Activated CD4-positive, alpha-beta memory T cell treated with anti-CD3 and anti-CD28 coated beads for 36 hours (primary cell): ENCODE measurements around the gene ARHGEF18. TPM values are rescaled to one million over a fixed set of nuclear protein-coding genes. Genes with fewer than 3 reads are reported as not detected.

Experiments
- CTCF ChIA-PET: fragments of 350-600 bp; sonication (Branson Sonifier 250); formaldehyde crosslinking; loops from one replicate; lab custom pipeline; 2021; ENCODE audit warnings: antibody characterized with exemption, inconsistent platforms; lab: Charles Lee
- POLR2A ChIA-PET: fragments of 350-600 bp; sonication (Branson Sonifier 250); formaldehyde crosslinking; loops from one replicate; lab custom pipeline; 2021; ENCODE audit warnings: antibody characterized with exemption; lab: Charles Lee
- DNase-seq: peaks from one replicate; pipeline ENCODE4 v3.0.0-alpha.2; 2020
- H3K27ac Mint-ChIP-seq: one replicate; pipeline ENCODE4 v1.8.0; 2021; ENCODE audit warnings: mixed read lengths
- H3K27me3 Mint-ChIP-seq: one replicate; pipeline ENCODE4 v1.8.0; 2021; ENCODE audit warnings: mixed read lengths
- H3K36me3 Mint-ChIP-seq: one replicate; pipeline ENCODE4 v1.8.0; 2021; ENCODE audit warnings: mixed read lengths
- H3K4me1 Mint-ChIP-seq: one replicate; pipeline ENCODE4 v1.8.0; 2021; ENCODE audit warnings: low read depth, mixed read lengths
- H3K4me3 Mint-ChIP-seq: one replicate; pipeline ENCODE4 v1.8.0; 2021; ENCODE audit warnings: mild to moderate bottlenecking, mixed read lengths
- H3K9me3 Mint-ChIP-seq: one replicate; pipeline ENCODE4 v1.8.0; 2021; ENCODE audit warnings: mixed read lengths
- intact Hi-C: fragments of 100-400 bp; cut with micrococcal nuclease; formaldehyde crosslinking; loops from one replicate; pipeline ENCODE4 v1.15.1; 2023
- total RNA-seq, 2 experiments: library from RNA; stranded (reverse); gene quantifications; one replicate each; pipeline ENCODE4 v1.2.3, GENCODE V29; 2021

Gene ARHGEF18
- total RNA-seq, 2 experiments from 2014 or later: 36.9 to 37.1 TPM

- Mint-ChIP-seq H3K4me3 (no peak overlapping the region), H3K36me3 (peaks cover 6% of the 10 kb centered on the region), H3K27ac (peak overlapping the region; percentile 96), H3K27me3 (no peaks in the 10 kb centered on the region), H3K4me1 (peaks cover 32% of the 10 kb centered on the region), H3K9me3 (no peaks in the 10 kb centered on the region)
- intact Hi-C loops: loop anchor here (1.0 to 10.0 kb wide), 2 partner anchors 106 to 288 kb away; partner anchors contain the start of gene MCEMP1
- peak; percentile 11 for DNase-seq
- ChIA-PET CTCF (interaction anchor here (0.5 to 2.1 kb wide), 8 partner anchors 20 to 294 kb away, joined by 3 to 11 read pairs (median 4); partner anchors contain the start of gene TRAPPC5), POLR2A (interaction anchor here (0.9 to 1.6 kb wide), 7 partner anchors 8 to 317 kb away, joined by 3 to 7 read pairs (median 5); partner anchors contain the start of genes MCOLN1 and ZNF557)
Observed at GRCh38 chr19:7386769-7387168, 38.0 kb downstream of the ARHGEF18 start.

- Mint-ChIP-seq H3K9me3 (no peaks in the 10 kb centered on the region), H3K4me3 (no peak overlapping the region), H3K4me1 (peaks cover 37% of the 10 kb centered on the region), H3K27ac (peak overlapping the region; percentile 54), H3K27me3 (no peaks in the 10 kb centered on the region), H3K36me3 (peaks cover 6% of the 10 kb centered on the region)
- ChIA-PET CTCF (no interaction called here), POLR2A (no interaction called here)
- intact Hi-C loops: loop anchor here (10.0 kb wide), 1 partner anchor 144 kb away; the partner anchor contains the start of gene PNPLA6
- no peak for DNase-seq
Observed at GRCh38 chr19:7391218-7391670, 42.5 kb downstream of the ARHGEF18 start.

- intact Hi-C loops: loop anchor here (10.0 kb wide), 1 partner anchor 141 kb away; the partner anchor contains the start of gene PNPLA6
- H3K27ac Mint-ChIP-seq: peak overlapping the region; percentile 55
Observed at GRCh38 chr19:7393459-7393858, 44.7 kb downstream of the ARHGEF18 start.

GRCh38 chr19:7393939-7394730 is 45.4 kb downstream of the ARHGEF18 start:
- Mint-ChIP-seq H3K4me3 (peak overlapping the region; percentile 87), H3K4me1 (peaks cover 26% of the 10 kb centered on the region), H3K36me3 (peaks cover 3% of the 10 kb centered on the region), H3K27ac (peak overlapping the region; percentile 85), H3K9me3 (no peaks in the 10 kb centered on the region), H3K27me3 (no peaks in the 10 kb centered on the region)
- ChIA-PET POLR2A (interaction anchor here (0.5 to 1.7 kb wide), 5 partner anchors 8 to 295 kb away, joined by 3 to 6 read pairs (median 4); no protein-coding TSS in a partner anchor), CTCF (interaction anchor here (0.7 to 4.4 kb wide), 5 partner anchors 9 to 42 kb away, joined by 3 to 20 read pairs (median 4); no protein-coding TSS in a partner anchor)
- no peak for DNase-seq
- intact Hi-C loops: loop anchor here (10.0 kb wide), 1 partner anchor 141 kb away; the partner anchor contains the start of gene PNPLA6

More at GRCh38 chr19:7393459-7393858, 44.7 kb downstream of the ARHGEF18 start:
- CTCF ChIA-PET: interaction anchor here (1.0 kb wide), 1 partner anchor 32 kb away, joined by 4 read pairs; no protein-coding TSS in a partner anchor
- Mint-ChIP-seq H3K4me3 (peak overlapping the region; percentile 87), H3K27me3 (no peaks in the 10 kb centered on the region), H3K36me3 (peaks cover 3% of the 10 kb centered on the region), H3K4me1 (peaks cover 20% of the 10 kb centered on the region), H3K9me3 (no peaks in the 10 kb centered on the region)
- POLR2A ChIA-PET: interaction anchor here (1.4 kb wide), 1 partner anchor 294 kb away, joined by 3 read pairs; no protein-coding TSS in a partner anchor
- peak; percentile 16 for DNase-seq

- Mint-ChIP-seq H3K36me3 (peaks cover 3% of the 10 kb centered on the region), H3K9me3 (no peaks in the 10 kb centered on the region), H3K4me1 (peaks cover 28% of the 10 kb centered on the region), H3K4me3 (peak overlapping the region; percentile 87), H3K27ac (peak overlapping the region; percentile 85), H3K27me3 (no peaks in the 10 kb centered on the region)
- POLR2A ChIA-PET: interaction anchor here (0.5 to 1.7 kb wide), 5 partner anchors 8 to 296 kb away, joined by 3 to 6 read pairs (median 4); no protein-coding TSS in a partner anchor
- intact Hi-C loops: loop anchor here (10.0 kb wide), 1 partner anchor 140 kb away; the partner anchor contains the start of gene PNPLA6
- CTCF ChIA-PET: interaction anchor here (0.7 to 4.4 kb wide), 6 partner anchors 10 to 286 kb away, joined by 3 to 20 read pairs (median 4); partner anchors contain the start of gene TRAPPC5
- DNase-seq: peak; percentile 95
Observed at GRCh38 chr19:7394731-7395359, 46.1 kb downstream of the ARHGEF18 start.

- intact Hi-C loops: loop anchor here (10.0 kb wide), 1 partner anchor 139 kb away; the partner anchor contains the start of gene PNPLA6
- peak; percentile 34 for DNase-seq
- Mint-ChIP-seq H3K9me3 (no peaks in the 10 kb centered on the region), H3K36me3 (peaks cover 3% of the 10 kb centered on the region), H3K27me3 (no peaks in the 10 kb centered on the region), H3K27ac (peak overlapping the region; percentile 48), H3K4me3 (peak overlapping the region; percentile 87), H3K4me1 (peaks cover 28% of the 10 kb centered on the region)
- ChIA-PET POLR2A (interaction anchor here (0.8 to 1.7 kb wide), 4 partner anchors 9 to 41 kb away, joined by 3 to 6 read pairs (median 4); no protein-coding TSS in a partner anchor), CTCF (interaction anchor here (0.9 to 4.4 kb wide), 6 partner anchors 10 to 285 kb away, joined by 3 to 20 read pairs (median 4); partner anchors contain the start of gene TRAPPC5)
Observed at GRCh38 chr19:7395360-7396066, 46.8 kb downstream of the ARHGEF18 start.

GRCh38 chr19:7397687-7398086 is 49.0 kb downstream of the ARHGEF18 start:
- ChIA-PET CTCF (interaction anchor here (1.2 to 4.4 kb wide), 4 partner anchors 17 to 43 kb away, joined by 3 to 20 read pairs (median 8); no protein-coding TSS in a partner anchor), POLR2A (interaction anchor here (0.6 to 1.2 kb wide), 2 partner anchors 11 to 191 kb away, joined by 3 to 4 read pairs; no protein-coding TSS in a partner anchor)
- Mint-ChIP-seq H3K36me3 (peaks cover 2% of the 10 kb centered on the region), H3K27me3 (no peaks in the 10 kb centered on the region), H3K27ac (no peak overlapping the region), H3K4me3 (no peak overlapping the region), H3K4me1 (peaks cover 22% of the 10 kb centered on the region), H3K9me3 (no peaks in the 10 kb centered on the region)
- intact Hi-C loops: loop anchor here (10.0 kb wide), 1 partner anchor 137 kb away; the partner anchor contains the start of gene PNPLA6
- no peak for DNase-seq

Other genes with a start within 250 kb of the ARHGEF18 start
- gene INSR, start 54.5 kb upstream of the ARHGEF18 start, total RNA-seq: 1 to 10 TPM; 2.9 to 3.3 TPM
- 1 to 10 TPM; 2.1 to 2.2 TPM for gene PEX11G, start 140.1 kb downstream of the ARHGEF18 start, total RNA-seq
- gene ZNF358, start 167.2 kb downstream of the ARHGEF18 start, total RNA-seq: 1 to 10 TPM; 4.6 to 6.0 TPM
- 1 to 10 TPM; 7.4 to 9.5 TPM for gene MCOLN1, start 173.7 kb downstream of the ARHGEF18 start, total RNA-seq
- 100 to 1,000 TPM; 106 to 121 TPM for gene PNPLA6, start 186.8 kb downstream of the ARHGEF18 start, total RNA-seq
- under 1 TPM; 0.17 to 0.31 TPM for gene CAMSAP3, start 246.9 kb downstream of the ARHGEF18 start, total RNA-seq